ENCODE measurements around the gene CPSF7.

The CPSF7 gene

DNA sequence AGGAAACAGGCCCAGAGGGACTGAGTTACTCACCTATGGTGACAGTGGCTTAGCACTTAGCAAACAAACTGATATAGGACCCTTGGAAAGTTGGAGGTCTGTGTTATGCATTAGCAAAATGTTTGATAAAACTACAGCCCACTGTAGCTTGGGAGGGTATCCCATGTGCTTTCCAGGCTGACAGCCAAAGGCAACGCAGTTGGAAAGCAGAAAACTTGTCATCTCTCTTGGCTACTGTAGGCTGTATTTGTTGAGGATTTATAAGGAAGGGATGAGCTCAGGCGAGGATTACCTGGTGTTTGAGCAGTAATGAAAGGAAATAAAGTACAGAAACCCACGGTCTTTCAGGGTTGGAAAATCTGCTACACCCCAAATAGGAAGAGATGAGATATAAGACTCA, 23.9 kb upstream of the CPSF7 start:
- no peak overlapping the region for H3K4me3 ChIP-seq (ENCODE audit: low read length)
- no peak for TF ChIP-seq ZNF274 (IDR thresholded peaks at IDR 0.05; ENCODE audit: low read depth, low read length)

- no peak for TF ChIP-seq ZNF274 (IDR thresholded peaks at IDR 0.05; ENCODE audit: low read depth, low read length)
- H3K4me3 ChIP-seq (ENCODE audit: low read length): no peak overlapping the region
Observed at GRCh38 chr11:61452825-61453224, 23.1 kb upstream of the CPSF7 start.

DNA sequence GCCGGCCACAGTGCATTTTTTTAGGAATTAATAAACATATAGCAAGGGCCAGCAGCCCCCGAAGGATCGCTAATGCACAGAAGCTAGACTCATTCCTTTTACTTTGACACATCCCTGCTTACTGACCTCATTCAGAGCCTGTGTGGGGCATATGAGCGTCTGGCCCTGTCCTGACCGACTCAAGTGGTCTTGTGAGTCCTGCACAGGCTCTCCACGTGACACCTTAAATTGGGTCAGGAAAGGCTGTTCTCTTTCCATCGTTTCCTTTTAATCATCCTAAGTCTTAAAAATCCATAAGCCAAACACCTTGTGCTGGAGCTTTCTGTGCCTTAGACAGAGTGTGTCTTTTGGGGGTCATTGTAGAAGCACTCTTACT, 18.8 kb upstream of the CPSF7 start:
- no peak for TF ChIP-seq ZNF274 (IDR thresholded peaks at IDR 0.05; ENCODE audit: low read depth, low read length)
- no peak overlapping the region for H3K4me3 ChIP-seq (ENCODE audit: low read length)

DNA sequence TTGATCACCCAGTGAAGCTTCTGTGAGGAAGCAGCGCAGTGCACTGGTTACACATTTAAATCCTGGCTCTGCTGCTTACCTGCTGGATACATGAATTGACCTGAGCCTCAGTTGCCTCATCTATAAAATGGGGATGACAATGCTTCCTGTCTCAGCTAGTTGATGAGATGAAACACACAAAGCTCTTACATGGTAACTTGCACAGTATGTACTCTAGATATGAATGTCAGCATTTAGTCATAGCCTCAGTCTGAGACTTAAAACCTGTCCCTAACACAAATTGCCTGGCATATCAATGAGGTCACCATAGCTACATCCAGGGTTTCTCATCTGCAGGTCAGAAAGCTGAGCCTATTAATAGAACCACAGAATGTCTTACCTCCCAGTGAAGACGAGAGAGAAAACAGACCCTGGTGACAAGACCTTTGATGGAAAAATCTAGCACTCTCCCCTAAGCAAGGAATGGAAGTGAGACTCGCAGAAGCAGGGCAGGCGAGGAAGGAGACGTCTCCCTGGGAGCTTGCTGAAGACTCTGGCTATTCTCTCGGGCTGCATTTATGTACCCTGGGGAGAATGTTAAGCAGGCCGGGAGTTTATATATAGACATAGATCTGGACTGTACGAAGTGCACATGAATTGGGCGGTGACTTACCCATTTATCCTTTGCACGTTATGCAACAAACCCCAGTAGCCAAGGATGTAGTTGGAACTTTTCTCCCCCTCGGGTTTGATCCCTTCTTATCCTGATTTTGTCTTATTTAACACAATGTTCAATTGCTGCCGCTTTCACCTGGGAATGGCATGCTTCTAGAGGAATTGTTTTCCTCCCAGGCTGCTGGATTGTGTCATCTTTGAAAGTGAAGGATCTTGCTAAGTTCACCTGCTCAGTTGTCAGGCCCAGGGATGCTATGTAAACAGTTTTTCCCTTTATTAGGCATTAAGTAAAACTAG, 18.1 kb upstream of the CPSF7 start:
- TF ChIP-seq ZNF274 (IDR thresholded peaks at IDR 0.05; ENCODE audit: low read depth, low read length): no peak
- H3K4me3 ChIP-seq (ENCODE audit: low read length): no peak overlapping the region

DNA sequence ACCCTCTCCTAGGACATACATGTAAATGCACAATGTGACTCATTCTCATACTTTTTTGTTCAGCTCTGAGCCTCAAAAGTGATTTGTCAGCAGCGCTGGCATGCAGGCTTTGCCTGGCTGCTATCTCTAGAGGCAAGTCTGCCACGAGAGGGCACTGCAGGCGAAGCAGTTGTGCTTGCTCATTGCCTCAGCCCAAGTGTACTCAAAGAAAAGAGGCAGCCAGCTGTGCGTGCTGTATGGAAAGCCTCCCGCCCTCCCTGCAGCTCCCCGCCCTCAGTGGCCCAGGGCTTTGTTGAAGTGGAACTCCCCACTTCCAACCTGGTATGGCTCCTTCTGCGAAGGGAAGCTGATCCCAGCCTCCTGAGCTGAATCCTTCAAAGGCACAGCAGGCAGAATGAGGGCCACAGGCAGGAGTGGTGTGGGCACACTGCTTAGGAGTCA, 16.5 kb upstream of the CPSF7 start:
- no peak overlapping the region for H3K4me3 ChIP-seq (ENCODE audit: low read length)
- no peak for TF ChIP-seq ZNF274 (IDR thresholded peaks at IDR 0.05; ENCODE audit: low read depth, low read length)

DNA sequence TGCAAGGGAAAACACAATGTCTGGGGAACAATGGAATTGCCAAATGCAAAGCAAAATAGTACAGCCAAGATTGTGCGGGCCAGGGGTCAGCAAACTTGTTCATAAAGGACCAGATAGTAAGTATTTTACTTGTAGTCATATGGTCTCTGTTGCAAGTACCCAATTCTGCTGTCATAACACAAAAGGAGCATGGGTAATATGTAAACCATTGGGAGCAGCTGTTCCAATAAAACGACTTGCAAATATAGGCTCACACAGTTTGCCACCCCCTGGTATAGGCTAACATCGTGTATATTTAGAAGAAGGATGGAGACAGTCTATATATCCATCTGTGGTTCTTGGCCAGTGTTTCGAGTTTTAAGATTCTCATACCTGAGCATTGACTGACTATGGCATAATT, 15.7 kb upstream of the CPSF7 start:
- H3K4me3 ChIP-seq (ENCODE audit: low read length): no peak overlapping the region
- no peak for TF ChIP-seq ZNF274 (IDR thresholded peaks at IDR 0.05; ENCODE audit: low read depth, low read length)

- TF ChIP-seq ZNF274 (IDR thresholded peaks at IDR 0.05; ENCODE audit: low read depth, low read length): no peak
- no peak overlapping the region for H3K4me3 ChIP-seq (ENCODE audit: low read length)
Observed at GRCh38 chr11:61442616-61443015, 12.8 kb upstream of the CPSF7 start.

DNA sequence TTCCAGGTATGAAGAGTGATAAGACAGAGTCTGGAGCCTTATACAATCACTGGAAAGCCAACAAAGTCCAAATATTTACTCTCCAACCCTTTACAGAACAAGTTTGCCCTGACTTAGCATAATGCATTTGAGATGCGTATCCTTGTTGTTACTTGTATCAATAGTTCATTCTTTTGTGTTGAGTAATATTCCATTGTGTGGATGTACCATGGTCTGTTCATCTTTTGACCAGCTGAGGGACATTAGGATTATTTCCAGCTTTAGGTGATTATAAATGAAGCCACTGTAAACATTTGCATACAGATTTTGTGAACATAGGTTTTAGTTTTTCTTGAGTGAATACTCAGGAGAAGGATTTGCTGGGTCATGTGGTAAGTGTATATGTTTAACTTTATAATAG, 9.8 kb upstream of the CPSF7 start:
- no peak overlapping the region for H3K4me3 ChIP-seq (ENCODE audit: low read length)
- no peak for TF ChIP-seq ZNF274 (IDR thresholded peaks at IDR 0.05; ENCODE audit: low read depth, low read length)

DNA sequence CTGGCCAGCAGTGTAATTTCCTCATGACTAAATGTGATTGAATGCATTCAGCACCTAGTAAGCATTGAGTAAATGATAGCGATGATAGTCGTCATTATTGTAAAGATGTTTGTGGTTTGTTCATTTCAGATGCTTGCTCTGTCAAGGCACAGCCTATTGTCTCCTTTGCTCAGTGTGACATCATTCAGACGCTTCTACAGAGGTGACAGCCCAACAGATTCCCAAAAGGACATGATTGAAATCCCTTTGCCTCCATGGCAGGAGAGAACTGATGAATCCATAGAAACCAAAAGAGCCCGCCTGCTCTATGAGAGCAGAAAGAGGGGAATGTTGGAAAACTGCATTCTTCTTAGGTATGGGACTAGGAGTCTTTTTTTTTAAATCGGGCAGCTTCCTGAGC, 7.7 kb upstream of the CPSF7 start:
- H3K4me3 ChIP-seq (ENCODE audit: low read length): no peak overlapping the region
- no peak for TF ChIP-seq ZNF274 (IDR thresholded peaks at IDR 0.05; ENCODE audit: low read depth, low read length)

- H3K4me3 ChIP-seq (ENCODE audit: low read length): peak overlapping the region; percentile 95
Observed at GRCh38 chr11:61430839-61431238, 1.1 kb upstream of the CPSF7 start.

GRCh38 chr11:61429346-61429690, 457 bp downstream of the CPSF7 start:
- TF ChIP-seq ZNF274 (IDR thresholded peaks at IDR 0.05; ENCODE audit: low read depth, low read length): no peak
- H3K4me3 ChIP-seq (ENCODE audit: low read length): peak overlapping the region; percentile 91

DNA sequence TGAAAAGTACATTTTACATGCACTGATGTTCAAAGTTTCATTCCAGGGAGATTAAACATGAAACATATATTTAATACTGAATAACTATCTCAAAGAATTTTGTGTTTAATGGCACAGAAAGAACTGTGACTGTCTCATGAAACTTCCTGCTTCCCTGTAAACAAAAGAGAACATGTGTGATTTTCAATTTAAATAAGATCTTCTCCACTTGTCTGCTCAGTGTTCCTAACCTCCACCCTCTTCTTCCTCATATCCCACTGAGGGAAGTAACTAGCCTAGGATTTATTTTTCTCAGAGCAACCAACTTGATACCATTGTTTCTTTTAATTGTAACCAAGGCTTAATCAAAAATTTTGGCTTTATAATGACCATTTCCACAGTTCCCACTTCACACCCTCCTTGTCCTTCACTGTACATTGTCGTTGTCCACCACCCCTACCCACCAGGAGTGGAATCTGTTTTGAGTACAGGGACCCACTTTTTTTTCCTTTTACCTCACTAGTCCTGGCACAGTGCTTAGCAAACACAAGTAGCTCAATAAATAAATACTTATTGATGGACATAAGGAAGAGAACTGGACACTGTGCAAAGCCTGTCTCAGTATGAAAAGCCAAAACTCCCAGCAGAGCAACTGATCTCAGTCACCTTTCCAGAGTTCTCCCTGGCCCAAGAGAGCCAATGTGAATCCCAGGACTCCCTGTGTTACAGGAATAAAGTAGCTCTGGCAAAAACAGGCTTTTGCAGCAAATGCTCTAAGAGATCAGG, 4.2 kb downstream of the CPSF7 start:
- no peak overlapping the region for H3K4me3 ChIP-seq (ENCODE audit: low read length)
- no peak for TF ChIP-seq ZNF274 (IDR thresholded peaks at IDR 0.05; ENCODE audit: low read depth, low read length)

GRCh38 chr11:61422226-61422625, 7.5 kb downstream of the CPSF7 start:
- H3K4me3 ChIP-seq (ENCODE audit: low read length): no peak overlapping the region
- TF ChIP-seq ZNF274 (IDR thresholded peaks at IDR 0.05; ENCODE audit: low read depth, low read length): no peak

DNA sequence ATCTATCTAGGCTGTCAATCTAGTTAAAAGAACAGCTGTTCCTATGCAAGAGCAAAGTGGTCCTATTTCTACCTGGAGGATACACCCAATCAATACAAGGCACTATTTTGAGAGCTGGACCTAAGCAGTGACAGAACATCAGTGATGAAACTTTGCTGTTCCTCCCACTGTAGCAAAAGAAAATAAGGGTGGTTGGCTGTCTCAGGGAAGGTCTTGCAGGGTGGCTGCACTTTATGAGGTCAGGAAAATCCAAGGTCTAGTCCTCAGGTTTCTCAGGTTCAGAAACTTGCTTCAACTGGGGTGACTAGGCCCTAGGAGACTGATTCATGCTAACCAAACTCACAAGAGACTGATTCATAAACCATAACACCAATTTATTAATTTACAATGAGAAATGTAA, 11.6 kb downstream of the CPSF7 start:
- no peak for TF ChIP-seq ZNF274 (IDR thresholded peaks at IDR 0.05; ENCODE audit: low read depth, low read length)
- H3K4me3 ChIP-seq (ENCODE audit: low read length): no peak overlapping the region

- H3K4me3 ChIP-seq (ENCODE audit: low read length): no peak overlapping the region
- no peak for TF ChIP-seq ZNF274 (IDR thresholded peaks at IDR 0.05; ENCODE audit: low read depth, low read length)
Observed at GRCh38 chr11:61417670-61418069, 12.1 kb downstream of the CPSF7 start.

Data from GM08714 (cell line).